GM21515 (cell line): ENCODE measurements around the gene ABCC10.
"Not testable (repeated sequence)": the region's sequence is repeated elsewhere in the genome, so short reads cannot be mapped to it uniquely, and the experiment has no call there.

ENCODE experiments used
- ATAC-seq: cut with Tn5 transposase; IDR thresholded peaks from one replicate; pipeline ENCODE4 v1.9.1; 2021; ENCODE audit not compliant: unreplicated experiment

Gene ABCC10

DNA sequence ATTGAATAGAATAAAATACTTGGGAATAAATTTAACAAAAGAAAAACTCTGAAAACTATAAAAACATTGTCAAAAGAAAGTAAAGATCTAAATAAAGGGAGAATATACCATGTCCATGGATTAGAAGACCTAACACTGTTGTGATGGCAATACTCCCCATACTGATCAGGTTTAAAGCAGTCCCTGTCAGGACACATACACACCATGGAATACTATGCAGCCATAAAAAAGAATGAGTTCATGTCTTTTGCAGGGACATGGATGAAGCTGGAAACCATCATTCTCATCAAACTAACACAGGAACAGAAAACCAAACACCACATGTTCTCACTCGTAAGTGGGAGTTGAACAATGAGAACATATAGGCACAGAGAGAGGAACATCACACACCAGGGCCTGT lies 16.6 kb upstream of the ABCC10 start:
- not testable (repeated sequence) for ATAC-seq

DNA sequence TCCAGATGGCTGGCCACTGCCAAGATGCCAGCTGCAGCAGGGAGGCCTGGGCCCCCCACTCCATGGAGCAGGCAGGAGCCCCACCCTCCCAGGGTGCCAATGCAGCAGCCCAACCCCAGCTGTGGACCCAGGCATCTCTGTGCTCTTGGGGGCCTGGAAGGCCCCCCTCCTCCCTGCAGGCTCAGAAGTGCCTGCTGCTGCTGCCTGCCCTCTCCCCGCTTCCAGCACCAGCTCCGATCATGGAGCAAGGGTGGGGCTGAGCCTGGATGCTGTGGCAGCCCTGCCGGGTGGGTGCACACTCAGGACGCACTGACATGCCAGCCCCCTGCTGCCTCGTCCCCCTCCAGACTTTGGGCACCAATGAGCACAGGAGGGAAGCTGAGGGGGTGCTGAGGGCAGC lies 14.8 kb upstream of the ABCC10 start:
- ATAC-seq, result no peak

DNA sequence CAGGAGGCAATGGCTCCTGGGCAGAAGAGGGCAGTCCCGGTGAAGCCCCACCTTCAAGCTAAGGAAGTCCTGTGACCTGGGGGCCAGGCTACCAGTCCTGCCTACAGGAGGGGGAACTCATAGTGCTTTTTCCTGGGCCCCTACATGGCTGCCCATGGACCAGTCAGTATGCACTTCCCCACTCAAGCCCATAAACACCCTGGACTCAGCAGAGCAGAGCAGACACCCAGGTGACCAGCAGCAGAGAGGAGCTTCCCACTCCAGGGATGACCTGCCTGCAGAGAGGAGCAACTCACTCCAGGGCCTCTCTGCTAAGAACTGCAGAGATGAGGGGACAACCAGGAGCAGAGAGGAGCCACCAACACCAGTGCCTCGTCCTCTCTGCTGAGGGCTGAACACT lies 14.3 kb upstream of the ABCC10 start:
- ATAC-seq, result no peak

DNA sequence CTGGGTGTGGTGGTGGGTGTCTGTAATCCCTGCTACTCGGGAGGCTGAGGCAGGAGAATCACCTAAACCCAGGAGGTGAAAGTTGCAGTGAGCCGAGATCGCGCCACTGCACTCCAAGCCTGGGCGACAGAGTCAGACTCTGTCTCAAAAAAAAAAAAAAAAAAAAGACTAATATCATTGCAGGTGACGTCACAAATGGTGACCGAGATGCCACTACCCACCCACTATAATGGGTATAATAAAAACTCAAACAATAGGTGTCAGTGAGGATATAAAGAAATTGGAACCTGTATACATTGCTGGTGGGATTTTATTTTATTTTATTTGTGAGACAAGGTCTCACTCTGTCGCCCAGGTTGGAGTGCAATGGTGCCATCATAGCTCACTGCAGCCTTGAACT lies 12.1 kb upstream of the ABCC10 start:
- ATAC-seq, result not testable (repeated sequence)

- ATAC-seq, result no peak
Measured at GRCh38 chr6:43416935-43417334, 10.4 kb upstream of the ABCC10 start.

- no peak for ATAC-seq
Measured at GRCh38 chr6:43420012-43420709, 7.2 kb upstream of the ABCC10 start.

DNA sequence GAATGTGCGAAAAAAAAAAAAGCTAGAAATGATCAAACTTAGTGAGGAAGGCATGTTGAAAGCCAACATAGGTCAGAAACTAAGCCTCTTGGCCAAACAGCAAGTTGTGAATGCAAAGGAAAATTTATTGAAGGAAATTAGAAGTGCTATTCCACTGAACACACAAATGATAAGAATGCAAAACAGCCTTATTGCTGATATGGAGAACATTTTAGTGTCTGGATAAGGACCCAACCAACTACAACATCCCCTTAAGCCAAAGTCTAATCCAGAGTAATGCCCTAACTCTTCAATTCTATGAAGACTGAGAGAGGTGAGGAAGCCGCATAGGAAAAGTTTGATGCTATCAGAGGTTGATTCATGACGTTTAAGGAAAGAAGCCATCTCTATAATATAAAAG lies 5.5 kb upstream of the ABCC10 start:
- no peak for ATAC-seq

DNA sequence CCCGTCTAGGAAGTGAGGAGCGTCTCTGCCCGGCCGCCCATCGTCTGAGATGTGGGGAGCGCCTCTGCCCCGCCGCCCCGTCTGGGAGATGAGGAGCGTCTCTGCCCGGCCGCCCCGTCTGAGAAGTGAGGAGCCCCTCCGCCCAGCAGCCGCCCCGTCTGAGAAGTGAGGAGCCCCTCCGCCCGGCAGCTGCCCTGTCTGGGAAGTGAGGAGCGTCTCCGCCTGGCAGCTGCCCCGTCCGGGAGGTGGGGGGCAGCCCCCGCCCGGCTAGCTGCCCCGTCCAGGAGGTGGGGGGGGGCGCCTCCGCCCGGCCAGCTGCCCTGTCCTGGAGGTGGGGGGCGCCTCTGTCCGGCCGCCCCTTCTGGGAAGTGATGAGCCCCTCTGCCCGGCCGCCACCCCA lies 2.3 kb upstream of the ABCC10 start:
- ATAC-seq, result not testable (repeated sequence)

GRCh38 chr6:43426928-43427405 lies 374 bp upstream of the ABCC10 start:
- peak; percentile 8 for ATAC-seq

DNA sequence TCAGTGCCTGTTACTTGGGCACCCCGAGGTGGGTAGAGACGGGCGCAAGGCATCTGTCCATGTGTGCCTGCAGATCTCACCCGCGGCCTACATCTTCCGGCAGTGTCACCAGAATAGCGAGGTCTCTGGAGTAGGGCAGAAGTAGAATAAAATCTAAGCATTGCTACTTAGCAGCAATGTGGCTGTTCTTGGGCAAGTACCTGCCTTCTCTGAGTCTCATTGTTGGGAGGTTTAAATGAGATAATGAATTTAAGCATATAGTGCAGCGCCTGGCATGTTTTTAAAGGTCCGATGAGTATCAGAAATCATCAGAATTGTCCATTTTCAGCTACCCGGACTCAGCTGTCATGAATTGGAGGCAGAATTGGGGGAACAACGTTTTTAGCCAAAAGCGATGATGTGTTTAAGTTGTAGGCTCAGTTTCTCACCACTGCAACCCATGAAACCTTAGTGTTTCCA lies 800 bp downstream of the ABCC10 start:
- ATAC-seq, result no peak

DNA sequence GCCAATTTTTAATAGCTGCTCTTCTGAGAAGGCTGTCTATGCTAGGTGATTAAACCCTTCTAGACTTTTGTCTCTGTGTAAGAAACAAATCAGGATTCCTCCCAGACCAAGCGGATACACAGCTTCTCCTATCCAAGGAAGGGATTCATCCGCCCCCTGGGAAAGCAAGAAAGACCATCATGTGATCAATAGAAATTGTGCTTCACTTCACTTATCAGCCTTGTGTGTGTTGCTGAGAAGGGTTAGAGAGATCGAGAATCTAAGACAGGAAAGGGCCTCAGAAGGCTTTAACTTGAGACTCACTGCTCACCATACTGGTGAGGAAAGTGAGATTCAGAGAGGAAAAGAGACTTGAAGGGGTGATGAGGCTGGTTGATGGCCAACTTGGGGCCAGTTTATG lies 1.5 kb downstream of the ABCC10 start:
- no peak for ATAC-seq

- no peak for ATAC-seq
Measured at GRCh38 chr6:43432009-43432945, 4.9 kb downstream of the ABCC10 start.

GRCh38 chr6:43433148-43433547 lies 5.8 kb downstream of the ABCC10 start:
- no peak for ATAC-seq

GRCh38 chr6:43434001-43434840 lies 6.9 kb downstream of the ABCC10 start:
- no peak for ATAC-seq

- ATAC-seq, result no peak
Measured at GRCh38 chr6:43434943-43435342, 7.6 kb downstream of the ABCC10 start.

DNA sequence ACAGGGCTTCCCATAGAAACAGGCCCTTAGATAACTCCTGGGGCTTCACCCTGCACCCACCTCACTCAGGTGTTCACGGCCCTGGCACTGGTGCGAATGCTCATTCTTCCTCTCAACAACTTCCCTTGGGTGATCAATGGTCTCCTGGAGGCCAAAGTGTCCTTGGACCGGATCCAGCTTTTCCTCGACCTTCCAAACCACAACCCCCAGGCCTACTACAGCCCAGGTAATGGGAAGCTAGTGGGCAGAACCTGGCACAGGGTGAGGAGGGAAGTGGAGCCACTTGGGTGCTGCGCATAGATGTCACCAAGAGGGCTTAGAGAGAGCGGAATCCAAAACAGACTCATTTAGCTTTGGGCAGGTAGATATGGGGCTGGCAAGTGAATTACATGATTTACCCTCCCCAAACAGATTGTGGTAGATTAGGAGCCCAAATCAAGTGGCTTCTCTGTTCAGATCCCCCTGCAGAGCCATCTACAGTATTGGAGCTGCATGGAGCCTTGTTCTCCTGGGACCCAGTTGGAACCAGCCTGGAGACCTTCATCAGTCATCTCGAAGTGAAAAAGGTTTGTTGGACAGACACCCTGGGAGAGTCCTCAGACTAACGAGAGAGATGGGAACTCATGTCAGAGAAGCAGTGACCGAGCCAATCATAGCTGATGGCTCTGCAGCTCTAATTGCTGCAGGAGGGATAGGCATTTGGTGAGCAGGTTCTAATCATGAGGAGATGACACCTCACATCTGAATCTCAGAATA lies 8.5 kb downstream of the ABCC10 start:
- no peak for ATAC-seq

DNA sequence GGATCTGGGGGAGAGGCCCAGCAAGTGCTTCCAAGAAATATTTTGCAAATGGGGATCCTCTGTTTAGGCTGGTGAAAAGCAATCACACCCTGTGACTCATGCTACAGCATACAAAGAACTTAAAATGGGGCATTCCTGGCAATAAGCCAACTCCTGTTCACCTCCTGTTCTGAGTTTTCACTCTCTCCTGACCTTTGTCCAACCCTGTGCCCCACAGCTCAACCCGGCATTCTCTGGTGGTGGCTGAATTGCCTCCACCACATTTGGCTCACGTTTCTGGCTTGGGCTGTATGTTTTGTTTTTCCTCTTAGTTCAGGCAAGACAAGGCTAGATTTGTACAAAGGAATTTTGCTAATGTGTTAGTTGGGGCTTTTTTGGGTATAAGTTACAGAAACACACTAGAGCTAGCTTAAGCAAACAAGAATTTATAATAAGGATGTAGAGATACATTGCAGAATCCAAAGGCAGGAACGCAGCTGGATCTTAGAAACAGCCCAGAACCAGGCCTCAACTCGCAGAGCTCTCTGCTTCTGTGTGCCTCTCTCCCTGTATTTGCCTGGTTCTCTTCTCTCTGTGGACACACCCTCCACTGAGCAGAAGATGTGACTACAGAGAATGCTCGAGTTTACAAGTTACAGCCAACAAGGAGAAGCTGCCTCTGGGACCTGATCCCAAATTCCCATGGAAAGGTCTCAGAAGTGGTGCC lies 9.4 kb downstream of the ABCC10 start:
- ATAC-seq, result no peak

GRCh38 chr6:43437700-43438099 lies 10.4 kb downstream of the ABCC10 start:
- no peak for ATAC-seq

DNA sequence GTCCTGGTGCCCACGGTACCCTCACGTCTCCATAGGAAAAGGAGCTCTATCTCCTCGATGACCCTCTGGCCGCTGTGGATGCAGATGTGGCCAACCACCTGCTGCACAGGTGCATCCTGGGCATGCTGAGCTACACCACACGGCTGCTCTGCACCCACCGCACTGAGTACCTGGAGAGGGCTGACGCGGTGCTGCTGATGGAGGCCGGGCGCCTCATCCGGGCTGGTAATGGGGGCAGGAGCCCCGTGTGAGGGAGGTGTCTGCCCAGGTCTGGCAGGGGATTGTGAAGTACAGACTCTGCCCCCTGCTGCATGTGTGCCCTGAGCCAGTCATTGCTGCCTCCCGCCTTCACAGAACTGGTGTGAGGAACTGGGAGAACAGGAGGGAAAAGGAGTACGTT lies 15.6 kb downstream of the ABCC10 start:
- no peak for ATAC-seq

- no peak for ATAC-seq
Measured at GRCh38 chr6:43444036-43444435, 16.7 kb downstream of the ABCC10 start.
